HG03280 (cell line): ENCODE data around the gene CCR9.
"Not testable (repeated sequence)": the region's sequence is repeated elsewhere in the genome, so short reads cannot be mapped to it uniquely, and the experiment has no call there.

ENCODE experiments used
- ATAC-seq: cut with Tn5 transposase; IDR thresholded peaks from one replicate; pipeline ENCODE4 v1.9.1; 2021; ENCODE audit warnings: mild to moderate bottlenecking, moderate library complexity; ENCODE audit not compliant: unreplicated experiment

Gene CCR9

DNA sequence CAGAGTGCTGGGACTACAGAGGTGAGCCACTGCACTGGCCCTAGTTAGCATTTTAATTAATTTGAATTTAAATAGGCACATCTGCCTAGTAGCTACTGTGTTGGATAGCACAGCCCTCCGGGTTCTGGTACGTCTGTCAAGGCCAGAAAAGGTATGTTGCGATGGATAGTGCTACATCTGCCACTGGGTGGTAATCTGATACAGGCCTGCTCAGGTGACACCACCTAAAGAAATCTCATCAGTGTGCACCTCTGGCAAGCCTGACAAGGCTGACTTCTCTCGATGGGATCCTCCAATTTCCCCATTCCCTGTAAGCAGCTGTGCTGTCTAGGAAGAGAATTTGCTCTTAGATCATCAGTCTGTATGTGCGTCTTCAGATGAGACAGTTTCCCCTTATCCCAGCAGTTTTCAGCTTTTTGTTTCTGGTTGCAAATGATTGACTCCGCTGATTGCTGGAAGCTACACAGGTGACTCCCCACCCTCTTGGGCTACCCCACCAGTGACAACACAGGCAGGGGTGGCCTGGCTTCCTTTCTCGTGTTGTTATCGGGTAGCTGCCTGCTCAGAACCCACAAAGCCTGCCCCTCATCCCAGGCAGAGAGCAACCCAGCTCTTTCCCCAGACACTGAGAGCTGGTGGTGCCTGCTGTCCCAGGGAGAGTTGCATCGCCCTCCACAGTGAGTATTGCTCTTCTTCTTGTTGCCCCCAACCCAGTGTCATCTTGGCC lies at the start of gene CCR9:
Gene CCR9, plus strand, starts transcription at position 565 of the 727 bp plus-strand sequence. CDS start 8,391 bp downstream, outside the sequence.
- ATAC-seq: no peak

DNA sequence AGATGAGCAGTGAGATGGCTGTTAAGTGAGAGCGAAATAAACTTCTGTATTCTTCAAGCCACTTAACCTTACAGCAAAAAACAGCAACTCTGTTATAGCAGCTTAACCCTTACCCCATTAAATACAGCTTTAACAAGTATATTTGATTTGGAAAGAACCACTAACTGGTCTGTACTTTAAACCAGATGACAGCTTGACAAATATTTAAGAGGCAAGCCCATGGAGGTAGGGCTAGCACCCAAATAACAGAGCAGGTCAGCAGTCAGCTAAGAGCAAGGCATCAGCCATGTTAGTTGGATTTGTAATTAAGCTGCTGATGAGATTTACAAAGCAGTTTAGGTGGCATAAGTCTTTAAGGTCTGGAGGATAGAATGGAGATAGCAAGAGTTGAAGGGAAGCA lies 47.9 kb upstream of the CCR9 start:
- ATAC-seq: no peak

DNA sequence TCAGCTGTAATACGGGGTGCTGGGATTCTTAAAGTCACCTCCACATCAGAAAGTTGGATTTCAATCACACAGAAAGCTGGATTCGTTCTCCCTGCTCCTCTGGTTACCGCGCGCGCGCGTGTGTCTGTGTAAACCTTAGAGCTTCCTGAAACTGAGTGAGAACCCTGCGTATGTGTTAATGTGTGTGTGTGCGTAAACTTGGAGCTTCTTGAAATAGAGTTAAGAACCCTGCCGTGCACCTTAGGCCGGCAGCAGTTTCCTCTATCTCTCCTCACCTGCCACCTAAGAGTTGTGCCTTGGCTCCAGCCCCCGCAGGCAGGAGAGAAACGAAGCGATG lies 45.0 kb upstream of the CCR9 start:
- peak; percentile 20 for ATAC-seq

DNA sequence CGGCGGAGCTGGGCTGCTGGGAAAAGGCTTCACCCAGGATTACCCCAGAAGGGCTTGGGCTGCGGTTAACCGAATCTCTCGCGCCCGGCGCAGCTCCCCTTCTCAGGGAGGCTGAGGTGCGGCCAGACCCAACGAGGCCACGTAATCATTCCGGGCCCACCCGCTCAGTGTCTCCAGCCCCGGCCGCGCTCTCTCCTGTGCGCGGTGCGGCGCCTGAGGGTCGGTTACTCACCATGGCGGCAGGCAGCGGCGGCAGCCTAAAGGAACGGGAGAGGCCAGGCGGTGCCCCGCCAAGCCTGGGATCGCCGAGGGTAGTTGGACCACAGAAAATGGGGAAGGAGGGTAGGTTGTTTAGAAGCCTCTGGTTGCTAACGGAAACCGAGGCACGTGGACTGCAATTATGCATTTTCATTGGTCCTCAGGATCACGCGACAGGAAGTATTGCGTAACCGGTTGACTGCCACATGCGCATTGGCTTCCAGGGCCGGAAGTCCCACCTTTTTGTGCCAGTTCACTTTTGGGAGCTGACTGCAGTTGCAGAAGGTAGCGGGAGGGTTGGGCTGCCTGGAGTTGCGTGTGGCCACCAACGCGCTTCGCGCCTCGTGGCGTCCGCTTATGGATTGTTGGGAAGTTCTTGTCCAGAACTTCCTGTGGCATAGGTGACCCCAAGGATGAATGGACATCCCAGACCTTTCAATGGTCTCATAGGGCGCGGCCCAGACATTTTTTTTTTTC lies 44.4 kb upstream of the CCR9 start, which contains the start of gene LZTFL1:
Gene LZTFL1, minus strand, starts transcription at position 363 of the 735 bp plus-strand sequence. Its CDS starts 128 bp downstream, at position 235.
- ATAC-seq: peak; percentile 92

- no peak for ATAC-seq
These were observed 43.3 kb upstream of the CCR9 start for GRCh38 chr3:45842851-45843625.

DNA sequence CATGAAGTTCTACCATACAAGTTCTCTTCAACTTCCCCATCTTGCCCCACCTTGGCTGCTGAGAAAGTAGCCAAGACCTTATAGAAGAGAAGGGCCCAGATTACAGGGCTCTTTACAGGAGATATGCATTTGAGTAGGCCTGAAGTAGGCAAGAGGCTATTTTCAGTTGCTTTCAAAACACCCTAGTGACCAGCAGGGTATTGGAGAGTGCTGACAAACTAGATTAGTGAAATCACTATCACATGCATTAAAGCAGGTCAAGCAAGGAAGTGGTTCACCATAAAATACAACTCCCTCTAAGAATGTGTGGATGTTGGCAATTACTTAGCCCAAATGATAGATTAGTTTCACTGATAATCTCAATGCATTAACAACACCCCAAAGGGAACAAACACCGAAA lies 41.7 kb upstream of the CCR9 start:
- no peak for ATAC-seq

- ATAC-seq: no peak
These were observed 38.0 kb upstream of the CCR9 start for GRCh38 chr3:45848392-45848791.

GRCh38 chr3:45852828-45853227 lies 33.5 kb upstream of the CCR9 start:
- peak; percentile 83 for ATAC-seq

DNA sequence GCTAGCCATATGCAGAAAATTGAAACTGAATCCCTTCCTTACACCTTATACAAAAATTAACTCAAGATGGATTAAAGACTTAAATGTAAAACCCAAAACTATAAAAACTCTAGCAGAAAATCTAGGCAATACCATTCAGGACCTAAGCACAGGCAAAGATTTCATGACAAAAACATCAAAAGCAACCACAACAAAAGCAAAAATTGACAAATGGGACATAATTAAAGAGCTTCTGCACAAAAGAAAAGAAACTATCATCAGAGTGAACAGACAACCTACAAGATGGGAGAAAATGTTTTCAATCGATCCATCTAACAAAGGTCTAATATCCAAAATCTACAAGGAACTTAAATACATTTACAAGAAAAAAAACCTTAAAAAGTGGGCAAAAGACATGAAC lies 30.0 kb upstream of the CCR9 start:
- ATAC-seq: not testable (repeated sequence)

- ATAC-seq: not testable (repeated sequence)
These were observed 29.3 kb upstream of the CCR9 start for GRCh38 chr3:45857024-45857423.

DNA sequence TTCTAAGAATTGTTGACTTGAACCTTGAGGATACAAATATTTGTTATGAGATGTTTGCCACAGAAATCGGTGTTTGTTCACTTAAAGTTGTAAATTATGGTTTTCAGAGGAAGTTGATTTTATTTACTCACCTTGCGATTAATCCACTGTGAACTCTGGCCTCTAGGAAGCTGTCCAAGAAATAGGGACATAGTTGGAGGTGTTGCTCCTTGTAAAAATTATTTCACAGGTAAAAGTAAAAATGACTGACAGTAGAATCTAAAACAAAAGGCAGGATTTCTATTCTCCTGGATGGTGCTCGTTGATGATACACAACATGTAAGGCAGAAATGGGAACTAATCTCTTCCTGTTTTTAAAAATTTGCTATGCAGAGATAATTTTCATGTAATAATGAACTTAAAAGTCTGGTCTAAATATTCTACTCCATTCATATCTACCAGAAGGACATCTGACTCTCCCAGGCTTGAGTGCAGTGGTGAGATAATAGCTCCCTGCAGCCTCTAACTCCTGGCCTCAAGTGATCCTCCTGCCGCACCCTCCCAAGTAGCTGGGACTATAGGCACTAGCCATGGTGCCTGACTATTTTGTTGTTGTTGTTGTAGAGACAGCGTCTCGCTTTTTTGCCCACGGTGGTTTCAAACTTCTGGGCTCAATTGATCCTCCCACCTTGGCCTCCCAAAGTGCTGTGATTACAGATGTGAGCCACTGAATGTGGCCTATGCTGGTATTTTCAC lies 27.4 kb upstream of the CCR9 start:
- ATAC-seq: no peak

- ATAC-seq: no peak
These were observed 25.9 kb upstream of the CCR9 start for GRCh38 chr3:45860481-45860880.

GRCh38 chr3:45861043-45861719 lies 25.2 kb upstream of the CCR9 start:
- ATAC-seq: peak; percentile 62

DNA sequence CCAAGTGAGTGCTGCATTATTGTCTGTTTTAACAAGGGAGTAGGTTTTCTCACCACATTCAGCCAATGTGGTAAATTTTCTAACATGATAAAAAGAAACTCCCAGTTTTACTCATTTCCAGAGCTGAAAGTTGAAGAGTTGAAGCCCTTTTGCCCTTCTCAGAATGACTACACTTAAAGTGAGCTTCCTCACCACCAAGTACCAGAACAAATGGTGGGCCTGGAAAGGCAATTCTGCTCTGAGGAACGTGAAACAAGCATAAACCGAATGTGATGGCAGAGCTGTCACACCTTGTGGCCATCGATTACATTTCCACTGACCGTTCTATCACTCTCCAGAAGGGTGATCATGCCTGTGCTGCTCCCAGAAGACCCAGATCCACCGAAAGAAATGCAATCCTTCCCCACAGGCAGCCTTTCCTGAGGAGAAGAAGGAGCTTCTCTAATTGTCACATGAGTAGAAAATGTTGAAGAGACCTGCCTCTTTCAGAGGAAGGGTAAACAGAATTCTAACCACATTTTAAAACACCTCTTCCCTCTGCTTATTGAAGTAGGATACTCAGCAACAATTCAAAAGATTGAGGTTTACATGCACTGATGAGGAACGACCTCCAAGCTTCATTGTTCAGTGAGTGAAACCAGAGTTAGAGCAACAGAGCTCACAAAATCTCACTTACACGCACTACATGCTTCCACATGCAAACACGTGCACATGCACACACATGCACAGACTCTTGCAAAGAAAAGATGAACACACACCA lies 21.4 kb upstream of the CCR9 start:
- ATAC-seq: peak; percentile 52

DNA sequence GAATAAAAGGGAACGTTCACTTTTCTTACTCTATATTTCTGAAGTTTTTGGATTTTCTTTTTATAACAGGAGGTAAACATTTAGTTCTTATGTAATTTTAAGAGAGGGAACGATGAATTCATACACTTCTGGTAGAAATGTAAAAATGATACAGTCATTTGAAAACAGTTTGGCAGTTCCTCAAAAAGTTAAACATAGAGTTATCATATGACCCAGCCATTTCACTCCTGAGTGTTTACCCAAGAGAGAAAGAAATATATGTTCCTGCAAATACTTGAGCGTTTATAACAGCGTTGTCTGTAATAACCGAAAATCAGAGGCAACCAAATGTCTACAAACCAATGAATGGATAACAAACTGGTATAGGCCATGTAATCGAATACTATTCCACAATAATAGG lies 20.8 kb upstream of the CCR9 start:
- ATAC-seq: no peak

DNA sequence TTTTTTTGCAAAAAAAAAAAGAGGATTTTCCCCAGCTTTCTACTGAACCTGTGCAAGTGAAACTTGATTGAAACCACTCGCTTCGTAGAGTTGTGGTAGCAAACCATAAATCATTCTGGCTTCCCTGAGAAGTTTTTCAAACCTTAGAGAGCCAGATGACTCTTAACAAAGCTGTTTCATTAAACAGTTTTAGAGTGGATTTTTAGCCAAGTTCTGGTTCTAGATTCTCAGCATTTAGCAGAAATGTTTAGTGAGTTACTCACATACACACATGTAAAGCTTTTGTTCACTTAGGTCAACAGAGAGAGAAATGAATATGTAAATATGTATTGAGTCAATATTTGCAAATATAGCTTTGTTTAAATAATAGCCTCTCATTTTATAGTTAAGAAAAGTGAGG lies 18.1 kb upstream of the CCR9 start:
- no peak for ATAC-seq

DNA sequence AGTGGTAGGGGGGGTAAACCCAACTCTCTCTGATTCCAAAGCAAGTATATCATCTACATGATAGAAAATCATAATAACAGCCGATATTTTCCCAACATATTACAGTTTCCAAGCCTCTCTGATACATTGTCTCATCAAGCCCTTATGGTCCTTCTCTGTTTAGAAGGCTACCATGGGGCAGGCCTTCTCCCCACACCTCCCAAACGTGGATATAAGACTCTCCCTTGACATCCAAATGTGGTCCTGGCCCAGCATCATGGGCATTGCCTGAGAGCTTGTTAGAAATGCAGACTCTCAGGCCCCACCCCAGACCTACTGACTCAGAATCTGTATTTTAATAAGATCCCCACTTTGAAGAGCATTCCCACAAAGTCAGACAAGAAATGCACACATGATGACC lies 17.7 kb upstream of the CCR9 start:
- no peak for ATAC-seq

GRCh38 chr3:45869638-45870037 lies 16.7 kb upstream of the CCR9 start:
- no peak for ATAC-seq

DNA sequence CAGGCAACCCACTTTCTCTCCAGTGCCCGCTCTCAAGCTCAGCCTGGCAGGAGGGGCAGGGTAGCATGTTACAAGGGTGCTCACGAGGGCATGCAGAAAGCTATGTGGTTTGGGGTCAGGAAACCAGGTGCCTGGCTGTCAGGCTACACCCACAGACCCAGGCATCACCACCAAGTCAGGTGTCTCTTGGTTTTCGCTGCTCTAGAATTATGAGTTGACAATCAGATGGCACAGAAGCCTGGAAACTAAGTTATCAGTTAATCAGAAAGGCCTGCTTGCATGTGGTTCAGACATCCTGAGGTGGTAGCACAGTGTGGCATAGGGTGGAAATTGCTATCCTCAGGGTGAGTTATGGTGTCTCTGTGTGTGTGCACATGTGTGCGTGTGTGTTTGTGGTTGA lies 16.2 kb upstream of the CCR9 start:
- no peak for ATAC-seq

DNA sequence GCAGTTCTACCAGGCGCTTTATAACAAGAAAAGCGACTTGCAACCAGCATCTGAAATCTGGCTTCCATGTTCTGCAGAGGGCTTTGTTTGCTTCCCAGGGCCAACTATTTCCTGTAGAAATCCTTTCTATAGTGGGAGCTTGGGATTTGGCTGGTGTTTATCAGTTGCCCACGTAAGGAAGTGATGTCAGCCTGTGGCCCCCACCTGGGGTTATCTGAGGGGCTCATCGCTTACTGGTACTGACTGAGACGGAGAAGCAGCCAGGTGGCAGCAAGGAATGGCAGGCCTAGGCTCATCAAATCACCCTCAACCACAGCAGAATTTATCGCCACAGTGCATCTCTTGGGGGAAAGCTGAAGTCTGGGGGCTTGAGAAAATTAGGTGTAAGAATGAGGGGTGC lies 14.6 kb upstream of the CCR9 start:
- ATAC-seq: no peak
